Measurements from ENCODE around the gene FBXW10. TPM values are rescaled to one million over a fixed set of nuclear protein-coding genes. Genes with fewer than 3 reads are reported as not detected.
"Not testable (repeated sequence)": the region's sequence is repeated elsewhere in the genome, so short reads cannot be mapped to it uniquely, and the experiment has no call there.

Gene FBXW10
- total RNA-seq, 1 experiment from 2014 or later: not detected

GRCh38 chr17:18732438-18732837, 11.4 kb upstream of the FBXW10 start:
- ATAC-seq; H3K36me3 ChIP-seq (ENCODE audit: control insufficient read depth, insufficient read depth, low read length); intact Hi-C loops (cut with micrococcal nuclease; ENCODE audit: unreplicated experiment); H3K4me3 ChIP-seq (ENCODE audit: low read depth in 2 of 2, low read length in 2 of 2); POLR2A ChIA-PET; H3K4me1 ChIP-seq (ENCODE audit: control insufficient read depth, insufficient read depth, low read length); BruUV-seq (replicated peaks); CTCF ChIA-PET; H3K27ac ChIP-seq (ENCODE audit: low read length); H3K27me3 ChIP-seq (ENCODE audit: control insufficient read depth, insufficient read depth, low read length); DNase-seq (ENCODE audit: low read depth, low spot score); H3K9me3 ChIP-seq (ENCODE audit: control insufficient read depth, insufficient read depth, low read depth, low read length); in situ Hi-C loops (cut with HindIII; ENCODE audit: low pct_unique_long_range_greater_than_20kb, low sequenced_read_pairs): not testable (repeated sequence)

GRCh38 chr17:18733350-18733749, 10.5 kb upstream of the FBXW10 start:
- H3K27ac ChIP-seq (ENCODE audit: low read length); in situ Hi-C loops (cut with HindIII; ENCODE audit: low pct_unique_long_range_greater_than_20kb, low sequenced_read_pairs); H3K36me3 ChIP-seq (ENCODE audit: control insufficient read depth, insufficient read depth, low read length); DNase-seq (ENCODE audit: low read depth, low spot score); H3K4me1 ChIP-seq (ENCODE audit: control insufficient read depth, insufficient read depth, low read length); H3K9me3 ChIP-seq (ENCODE audit: control insufficient read depth, insufficient read depth, low read depth, low read length); POLR2A ChIA-PET; BruUV-seq (replicated peaks); ATAC-seq; H3K27me3 ChIP-seq (ENCODE audit: control insufficient read depth, insufficient read depth, low read length); intact Hi-C loops (cut with micrococcal nuclease; ENCODE audit: unreplicated experiment); CTCF ChIA-PET; H3K4me3 ChIP-seq (ENCODE audit: low read depth in 2 of 2, low read length in 2 of 2): not testable (repeated sequence)

- ATAC-seq; CTCF ChIA-PET; H3K27me3 ChIP-seq (ENCODE audit: control insufficient read depth, insufficient read depth, low read length); DNase-seq (ENCODE audit: low read depth, low spot score); BruUV-seq (replicated peaks); H3K9me3 ChIP-seq (ENCODE audit: control insufficient read depth, insufficient read depth, low read depth, low read length); H3K36me3 ChIP-seq (ENCODE audit: control insufficient read depth, insufficient read depth, low read length); POLR2A ChIA-PET; H3K4me3 ChIP-seq (ENCODE audit: low read depth in 2 of 2, low read length in 2 of 2); intact Hi-C loops (cut with micrococcal nuclease; ENCODE audit: unreplicated experiment); H3K4me1 ChIP-seq (ENCODE audit: control insufficient read depth, insufficient read depth, low read length); in situ Hi-C loops (cut with HindIII; ENCODE audit: low pct_unique_long_range_greater_than_20kb, low sequenced_read_pairs); H3K27ac ChIP-seq (ENCODE audit: low read length): not testable (repeated sequence)
Observed at GRCh38 chr17:18739616-18740391, 4.0 kb upstream of the FBXW10 start.

GRCh38 chr17:18741228-18741627, 2.6 kb upstream of the FBXW10 start:
- intact Hi-C loops (cut with micrococcal nuclease; ENCODE audit: unreplicated experiment); DNase-seq (ENCODE audit: low read depth, low spot score); BruUV-seq (replicated peaks); H3K36me3 ChIP-seq (ENCODE audit: control insufficient read depth, insufficient read depth, low read length); CTCF ChIA-PET; H3K4me3 ChIP-seq (ENCODE audit: low read depth in 2 of 2, low read length in 2 of 2); H3K4me1 ChIP-seq (ENCODE audit: control insufficient read depth, insufficient read depth, low read length); in situ Hi-C loops (cut with HindIII; ENCODE audit: low pct_unique_long_range_greater_than_20kb, low sequenced_read_pairs); H3K9me3 ChIP-seq (ENCODE audit: control insufficient read depth, insufficient read depth, low read depth, low read length); H3K27ac ChIP-seq (ENCODE audit: low read length); POLR2A ChIA-PET; ATAC-seq; H3K27me3 ChIP-seq (ENCODE audit: control insufficient read depth, insufficient read depth, low read length): not testable (repeated sequence)

GRCh38 chr17:18744726-18745125, 872 bp downstream of the FBXW10 start:
- in situ Hi-C loops (cut with HindIII; ENCODE audit: low pct_unique_long_range_greater_than_20kb, low sequenced_read_pairs); ATAC-seq; CTCF ChIA-PET; DNase-seq (ENCODE audit: low read depth, low spot score); H3K4me3 ChIP-seq (ENCODE audit: low read depth in 2 of 2, low read length in 2 of 2); H3K27me3 ChIP-seq (ENCODE audit: control insufficient read depth, insufficient read depth, low read length); H3K4me1 ChIP-seq (ENCODE audit: control insufficient read depth, insufficient read depth, low read length); H3K36me3 ChIP-seq (ENCODE audit: control insufficient read depth, insufficient read depth, low read length); H3K27ac ChIP-seq (ENCODE audit: low read length); POLR2A ChIA-PET; BruUV-seq (replicated peaks); intact Hi-C loops (cut with micrococcal nuclease; ENCODE audit: unreplicated experiment); H3K9me3 ChIP-seq (ENCODE audit: control insufficient read depth, insufficient read depth, low read depth, low read length): not testable (repeated sequence)

- H3K4me1 ChIP-seq (ENCODE audit: control insufficient read depth, insufficient read depth, low read length); intact Hi-C loops (cut with micrococcal nuclease; ENCODE audit: unreplicated experiment); POLR2A ChIA-PET; H3K36me3 ChIP-seq (ENCODE audit: control insufficient read depth, insufficient read depth, low read length); CTCF ChIA-PET; in situ Hi-C loops (cut with HindIII; ENCODE audit: low pct_unique_long_range_greater_than_20kb, low sequenced_read_pairs); ATAC-seq; DNase-seq (ENCODE audit: low read depth, low spot score); H3K27ac ChIP-seq (ENCODE audit: low read length); BruUV-seq (replicated peaks); H3K27me3 ChIP-seq (ENCODE audit: control insufficient read depth, insufficient read depth, low read length); H3K4me3 ChIP-seq (ENCODE audit: low read depth in 2 of 2, low read length in 2 of 2); H3K9me3 ChIP-seq (ENCODE audit: control insufficient read depth, insufficient read depth, low read depth, low read length): not testable (repeated sequence)
Observed at GRCh38 chr17:18746551-18746950, 2.7 kb downstream of the FBXW10 start.

GRCh38 chr17:18747501-18747900, 3.6 kb downstream of the FBXW10 start:
- H3K4me1 ChIP-seq (ENCODE audit: control insufficient read depth, insufficient read depth, low read length); ATAC-seq; intact Hi-C loops (cut with micrococcal nuclease; ENCODE audit: unreplicated experiment); CTCF ChIA-PET; POLR2A ChIA-PET; H3K9me3 ChIP-seq (ENCODE audit: control insufficient read depth, insufficient read depth, low read depth, low read length); H3K4me3 ChIP-seq (ENCODE audit: low read depth in 2 of 2, low read length in 2 of 2); H3K27ac ChIP-seq (ENCODE audit: low read length); DNase-seq (ENCODE audit: low read depth, low spot score); H3K27me3 ChIP-seq (ENCODE audit: control insufficient read depth, insufficient read depth, low read length); H3K36me3 ChIP-seq (ENCODE audit: control insufficient read depth, insufficient read depth, low read length); BruUV-seq (replicated peaks); in situ Hi-C loops (cut with HindIII; ENCODE audit: low pct_unique_long_range_greater_than_20kb, low sequenced_read_pairs): not testable (repeated sequence)

All from Panc1 (cell line).